Endodermal cell (in vitro differentiated cells): ENCODE results near the gene RDH13. TPM values are rescaled to one million over a fixed set of nuclear protein-coding genes. Genes with fewer than 3 reads are reported as not detected.

ENCODE experiments used
- DNase-seq: peaks from one replicate; pipeline ENCODE4 v3.0.0-alpha.2; 2017
- H3K27ac ChIP-seq: 2 replicates; pipeline ENCODE4 v1.5.1; 2013; ENCODE audit warnings: mild to moderate bottlenecking, low read depth, low read length, moderate library complexity
- H3K27me3 ChIP-seq: 2 replicates; pipeline ENCODE4 v1.6.1; 2013; ENCODE audit warnings: mild to moderate bottlenecking, low read length, moderate library complexity; ENCODE audit not compliant: insufficient read depth, control insufficient read depth, poor library complexity, severe bottlenecking
- H3K36me3 ChIP-seq: 2 replicates; pipeline ENCODE4 v1.7.0; 2013; ENCODE audit warnings: mild to moderate bottlenecking, low read length, moderate library complexity; ENCODE audit not compliant: control insufficient read depth, insufficient read depth
- H3K4me1 ChIP-seq: one replicate; pipeline ENCODE4 v1.7.0; 2013; ENCODE audit warnings: low read length; ENCODE audit not compliant: control insufficient read depth, insufficient read depth
- H3K4me3 ChIP-seq: 2 replicates; pipeline ENCODE4 v1.5.1; 2013; ENCODE audit warnings: mild to moderate bottlenecking, low read length, moderate library complexity
- H3K9ac ChIP-seq: 2 replicates; pipeline ENCODE4 v1.6.1; 2013; ENCODE audit warnings: mild to moderate bottlenecking, low read length, moderate library complexity; ENCODE audit not compliant: poor library complexity, severe bottlenecking; ENCODE audit errors: extremely low read depth
- H3K9me3 ChIP-seq: 2 replicates; pipeline ENCODE4 v1.6.1; 2013; ENCODE audit warnings: mild to moderate bottlenecking, low read length, moderate library complexity; ENCODE audit not compliant: control insufficient read depth
- H3K27ac Mint-ChIP-seq: 2 replicates; pipeline ENCODE4 v1.8.0; 2020; ENCODE audit warnings: mixed read lengths
- H3K27me3 Mint-ChIP-seq: 2 replicates; pipeline ENCODE4 v1.8.0; 2021; ENCODE audit warnings: mild to moderate bottlenecking, mixed read lengths; ENCODE audit not compliant: insufficient read depth
- H3K36me3 Mint-ChIP-seq: 2 replicates; pipeline ENCODE4 v1.8.0; 2020; ENCODE audit warnings: low read depth, mixed read lengths
- H3K4me1 Mint-ChIP-seq: 2 replicates; pipeline ENCODE4 v1.8.0; 2020; ENCODE audit warnings: mixed read lengths
- H3K4me3 Mint-ChIP-seq: 2 replicates; pipeline ENCODE4 v1.8.0; 2020; ENCODE audit warnings: mild to moderate bottlenecking, moderate library complexity, mixed read lengths
- H3K9me3 Mint-ChIP-seq: 2 replicates; pipeline ENCODE4 v1.8.0; 2020; ENCODE audit warnings: mild to moderate bottlenecking, mixed read lengths
- CTCF ChIP-seq: fragments of 200-600 bp; sonication (generic); conservative IDR thresholded peaks from 2 replicates; pipeline ENCODE4 v1.5.0; 2021; ENCODE audit warnings: antibody characterized with exemption, mild to moderate bottlenecking
- WGBS, 2 experiments: methylation state at CpG; one replicate each; pipeline versions ENCODE4 v1.1.5 to v1.1.7; 2013; ENCODE audit warnings: missing lambda C conversion rate in 2 of 2, mixed read lengths in 1 of 2; ENCODE audit not compliant: insufficient coverage in 1 of 2, insufficient read length in 1 of 2; 5-methylcytosine and 5-hydroxymethylcytosine counted together
- total RNA-seq, 2 donors: library from RNA; stranded (reverse); fragmentation: NEBNext Ultra II Directional in 1 of 2; extraction: Animal tissue kit (Norgen Biotek cat#: 25700) in 1 of 2; gene quantifications; 2 replicates in 1 of 2; 3 replicates in 1 of 2; pipeline ENCODE4 v1.2.1, GENCODE V29; 2021

Gene RDH13
- total RNA-seq, 2 donors from 2014 or later, result 20.6 to 39.0 TPM

- no peaks in the 10 kb centered on the region for H3K36me3 ChIP-seq
- Mint-ChIP-seq H3K4me1 (peaks cover 13% of the 10 kb centered on the region), H3K27me3 (peaks cover 85% of the 10 kb centered on the region), H3K4me3 (no peak overlapping the region), H3K9me3 (peaks cover 3% of the 10 kb centered on the region), H3K36me3 (no peaks in the 10 kb centered on the region), H3K27ac (no peak overlapping the region)
- H3K4me3 ChIP-seq, result no peak overlapping the region
- no peak overlapping the region for H3K9ac ChIP-seq
- H3K4me1 ChIP-seq, result peaks cover 2% of the 10 kb centered on the region
- TF ChIP-seq CTCF, result no peak
- peaks cover 28% of the 10 kb centered on the region for H3K27me3 ChIP-seq
- no peak for DNase-seq
- H3K27ac ChIP-seq, result no peak overlapping the region
- WGBS, 2 experiments, result 91 to 98% methylated on average over 6 to 10 of the region's 10 CpGs
- H3K9me3 ChIP-seq, result no peaks in the 10 kb centered on the region
These were observed 7.6 kb upstream of the RDH13 start for GRCh38 chr19:55070466-55071128.

- Histone ChIP-seq H3K36me3 (no peaks in the 10 kb centered on the region), H3K4me1 (peaks cover 2% of the 10 kb centered on the region), H3K27me3 (peaks cover 30% of the 10 kb centered on the region), H3K9ac (no peak overlapping the region), H3K9me3 (no peaks in the 10 kb centered on the region), H3K4me3 (peak overlapping the region; percentile 81), H3K27ac (no peak overlapping the region)
- H3K4me1 Mint-ChIP-seq, result peaks cover 8% of the 10 kb centered on the region
- peaks cover 3% of the 10 kb centered on the region for H3K9me3 Mint-ChIP-seq
- 92% methylated on average over 2 of the region's 2 CpGs; no CpG with 5 or more reads in 1 of the 2 experiments for WGBS, 2 experiments
- DNase-seq, result no peak
- no peaks in the 10 kb centered on the region for H3K36me3 Mint-ChIP-seq
- TF ChIP-seq CTCF, result no peak
- peak overlapping the region; percentile 96 for H3K27ac Mint-ChIP-seq
- peaks cover 84% of the 10 kb centered on the region for H3K27me3 Mint-ChIP-seq
- peak overlapping the region; percentile 63 for H3K4me3 Mint-ChIP-seq
These were observed 6.9 kb upstream of the RDH13 start for GRCh38 chr19:55069865-55070197.

- H3K4me3 Mint-ChIP-seq, result peak overlapping the region; percentile 63
- no peaks in the 10 kb centered on the region for H3K36me3 Mint-ChIP-seq
- peak; percentile 94 for DNase-seq
- H3K9ac ChIP-seq, result peak overlapping the region; percentile 74
- peaks cover 8% of the 10 kb centered on the region for H3K4me1 Mint-ChIP-seq
- no peaks in the 10 kb centered on the region for H3K36me3 ChIP-seq
- H3K9me3 Mint-ChIP-seq, result peaks cover 3% of the 10 kb centered on the region
- peak overlapping the region; percentile 81 for H3K4me3 ChIP-seq
- peak overlapping the region; percentile 96 for H3K27ac Mint-ChIP-seq
- peaks cover 30% of the 10 kb centered on the region for H3K27me3 ChIP-seq
- 3% methylated on average over 24 to 29 of the region's 30 CpGs for WGBS, 2 experiments
- H3K4me1 ChIP-seq, result peaks cover 2% of the 10 kb centered on the region
- H3K9me3 ChIP-seq, result no peaks in the 10 kb centered on the region
- no peak overlapping the region for H3K27ac ChIP-seq
- peak; percentile 33 for TF ChIP-seq CTCF
- peaks cover 85% of the 10 kb centered on the region for H3K27me3 Mint-ChIP-seq
These were observed 6.3 kb upstream of the RDH13 start for GRCh38 chr19:55068950-55069864.
